Embryonic facial prominence (tissue), 1 donor: ENCODE data around the gene SLFN12.
A peak's percentile ranks its signal among the peaks of the same experiment; 100 is the strongest.
"Not testable (repeated sequence)": the region's sequence is repeated elsewhere in the genome, so short reads cannot be mapped to it uniquely, and the experiment has no call there.

Experiments used
- DNase-seq: peaks from one replicate; pipeline ENCODE4 v3.0.0-alpha.2; 2016; ENCODE audit errors: extremely low spot score

The SLFN12 gene

GRCh38 chr17:35432176-35433074, at the start of gene SLFN12:
Gene SLFN12, minus strand, starts transcription at chr17:35432500. Its CDS starts 9,472 bp downstream, at chr17:35423028.
- DNase-seq, result peak; percentile 72

- DNase-seq, result no peak
Observed at GRCh38 chr17:35479271-35479670, 47.0 kb upstream of the SLFN12 start.

GRCh38 chr17:35477248-35477647, 44.9 kb upstream of the SLFN12 start:
- no peak for DNase-seq

GRCh38 chr17:35476283-35476820, 44.1 kb upstream of the SLFN12 start:
- DNase-seq, result no peak

GRCh38 chr17:35468475-35468874, 36.2 kb upstream of the SLFN12 start:
- no peak for DNase-seq

GRCh38 chr17:35467824-35468223, 35.5 kb upstream of the SLFN12 start:
- DNase-seq, result no peak

- DNase-seq, result no peak
Observed at GRCh38 chr17:35460354-35460851, 28.1 kb upstream of the SLFN12 start.

GRCh38 chr17:35454035-35454434, 21.7 kb upstream of the SLFN12 start:
- not testable (repeated sequence) for DNase-seq

- DNase-seq, result no peak
Observed at GRCh38 chr17:35453171-35453570, 20.9 kb upstream of the SLFN12 start.

GRCh38 chr17:35449371-35449931, 17.2 kb upstream of the SLFN12 start:
- no peak for DNase-seq

- no peak for DNase-seq
Observed at GRCh38 chr17:35448899-35449227, 16.6 kb upstream of the SLFN12 start.

- DNase-seq, result no peak
Observed at GRCh38 chr17:35448214-35448898, 16.1 kb upstream of the SLFN12 start, which contains the start of gene SLFN13. Gene SLFN13, minus strand, starts transcription at chr17:35448766. Its CDS starts 3,086 bp downstream, at chr17:35445680.

- DNase-seq, result no peak
Observed at GRCh38 chr17:35447499-35447898, 15.2 kb upstream of the SLFN12 start.

GRCh38 chr17:35438433-35438832, 6.1 kb upstream of the SLFN12 start:
- DNase-seq, result no peak

GRCh38 chr17:35433075-35433894, 985 bp upstream of the SLFN12 start:
- peak; percentile 80 for DNase-seq

- DNase-seq, result no peak
Observed at GRCh38 chr17:35429702-35430101, 2.6 kb downstream of the SLFN12 start.

GRCh38 chr17:35428229-35428628, 4.1 kb downstream of the SLFN12 start:
- no peak for DNase-seq

GRCh38 chr17:35423761-35424160, 8.5 kb downstream of the SLFN12 start:
- DNase-seq, result no peak

- DNase-seq, result not testable (repeated sequence)
Observed at GRCh38 chr17:35421069-35421468, 11.2 kb downstream of the SLFN12 start.

- DNase-seq, result no peak
Observed at GRCh38 chr17:35416659-35417058, 15.6 kb downstream of the SLFN12 start.

- DNase-seq, result not testable (repeated sequence)
Observed at GRCh38 chr17:35414707-35415106, 17.6 kb downstream of the SLFN12 start.
